ENCODE data around the gene PTPRG. TPM values are rescaled to one million over a fixed set of nuclear protein-coding genes. Genes with fewer than 3 reads are reported as not detected.

The PTPRG gene
- total RNA-seq, 1 experiment from 2014 or later: 69.3 TPM

- no peaks in the 10 kb centered on the region for H3K9me3 Mint-ChIP-seq
- Histone ChIP-seq H3K79me2 (ENCODE audit: insufficient read depth, low read length) (no peaks in the 10 kb centered on the region), H4K8ac (replicated peaks; ENCODE audit: insufficient read length, low read depth, low read length) (no peak overlapping the region), H3K27ac (ENCODE audit: insufficient read length, low read depth, low read length) (no peak overlapping the region), H3K4ac (ENCODE audit: low read depth, low read length) (no peak overlapping the region), H2BK5ac (ENCODE audit: insufficient read length, low read length) (no peak overlapping the region), H3K4me2 (ENCODE audit: insufficient read depth, insufficient read length, low read length) (no peak overlapping the region), H3K23ac (ENCODE audit: insufficient read length, low read depth, low read length) (no peak overlapping the region), H3K14ac (ENCODE audit: insufficient read depth, low read length) (no peak overlapping the region), H2AFZ (ENCODE audit: low read length) (no peak overlapping the region), H3K18ac (ENCODE audit: insufficient read length, low read depth, low read length) (no peak overlapping the region), H3K56ac (ENCODE audit: insufficient read length, low read depth, low read length) (no peak overlapping the region), H2BK15ac (ENCODE audit: low read depth, low read length) (no peak overlapping the region), H2BK12ac (ENCODE audit: insufficient read length, low read depth, low read length) (no peak overlapping the region), H3K27me3 (ENCODE audit: insufficient read depth, low read length) (no peaks in the 10 kb centered on the region), H3K4me1 (ENCODE audit: insufficient read depth, low read length) (no peaks in the 10 kb centered on the region; the same call in 1 of the 2 replicates), H4K20me1 (ENCODE audit: control insufficient read depth, insufficient read depth, insufficient read length) (no peaks in the 10 kb centered on the region), H3K9me3 (ENCODE audit: control insufficient read depth, low read depth, low read length) (no peaks in the 10 kb centered on the region), H3K23me2 (ENCODE audit: insufficient read length, low read depth, low read length, poor library complexity, severe bottlenecking) (no peaks in the 10 kb centered on the region), H4K91ac (ENCODE audit: insufficient read length, low read depth, low read length) (no peak overlapping the region), H2AK5ac (ENCODE audit: insufficient read length, low read length) (no peak overlapping the region), H3K9ac (ENCODE audit: extremely low read depth, insufficient read length, low read length) (no peak overlapping the region), H2BK120ac (ENCODE audit: low read depth, low read length, poor library complexity, severe bottlenecking) (no peak overlapping the region), H4K5ac (ENCODE audit: insufficient read length, low read depth, low read length) (no peak overlapping the region), H3T11ph (ENCODE audit: low read length) (no peak overlapping the region), H2BK20ac (ENCODE audit: low read depth, low read length, poor library complexity, severe bottlenecking) (no peak overlapping the region), H3K79me1 (ENCODE audit: insufficient read depth, low read depth, low read length, poor library complexity, severe bottlenecking) (no peaks in the 10 kb centered on the region)
- H3K36me3 Mint-ChIP-seq (ENCODE audit: insufficient read depth in 1 of 3, low read depth in 3 of 3): peaks cover 5 to 17% (median 7%) of the 10 kb centered on the region in 3 experiments; a peak in 5 of 7 replicates
- H3K27ac Mint-ChIP-seq: peak overlapping the region in 1 of 3 experiments; percentile 33; a peak in 2 of 7 replicates
- no peak for TF ChIP-seq CTCF (conservative IDR thresholded peaks at IDR 0.05)
- no peak overlapping the region for H3K4me3 Mint-ChIP-seq
- DNase-seq: no peak
- no peaks in the 10 kb centered on the region for H3K27me3 Mint-ChIP-seq (ENCODE audit: low read depth)
- WGBS (ENCODE audit: extremely low coverage, insufficient read length, low lambda C conversion rate): no CpG with 5 or more reads among the region's 1 CpG
- peaks cover 14 to 16% of the 10 kb centered on the region in 2 experiments for H3K4me1 Mint-ChIP-seq
These were observed 699.3 kb downstream of the PTPRG start for GRCh38 chr3:62260655-62261054.
